ENCODE data around the gene NKX2-3. TPM values are rescaled to one million over a fixed set of nuclear protein-coding genes. Genes with fewer than 3 reads are reported as not detected.

NKX2-3 gene
- total and polyA plus RNA-seq, 3 experiments from 2014 or later = not detected

DNA sequence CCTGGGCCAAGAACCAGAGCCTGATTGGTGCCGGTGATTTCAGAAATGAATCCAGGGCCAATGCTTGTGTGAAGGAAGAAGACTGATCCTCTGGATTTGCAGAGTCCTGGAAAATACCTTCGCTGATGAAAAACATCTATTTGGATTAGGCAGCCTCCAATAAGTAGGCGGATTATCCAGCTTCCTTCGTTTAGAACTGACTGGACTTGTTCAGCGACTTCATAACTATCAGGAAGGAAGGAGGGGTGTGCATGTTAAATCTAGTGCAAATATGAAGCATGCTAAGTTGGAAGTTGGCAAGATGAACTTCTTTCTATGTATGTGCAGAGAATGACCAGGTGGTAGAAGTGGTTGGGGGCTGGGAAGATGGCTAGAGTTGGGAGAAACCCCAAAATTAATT lies 41.0 kb downstream of the NKX2-3 start:
- no peaks in the 10 kb centered on the region for H3K9me3 Mint-ChIP-seq
- Histone ChIP-seq H3K27me3 (ENCODE audit: insufficient read depth, low read length, poor library complexity, severe bottlenecking) (no peaks in the 10 kb centered on the region), H3K27ac (ENCODE audit: low read depth, low read length) (no peak overlapping the region), H3K36me3 (ENCODE audit: insufficient read depth, low read length) (no peaks in the 10 kb centered on the region), H3K9me3 (ENCODE audit: low read length) (no peaks in the 10 kb centered on the region), H3K4me3 (ENCODE audit: low read length) (no peak overlapping the region), H3K4me1 (ENCODE audit: insufficient read depth, low read length) (no peaks in the 10 kb centered on the region)
- CTCF ChIA-PET = interaction anchor here (1.3 kb wide), 1 partner anchor 13 kb away, joined by 3 read pairs; no protein-coding TSS in a partner anchor
- no peaks in the 10 kb centered on the region for H3K36me3 Mint-ChIP-seq
- POLR2A ChIA-PET = no interaction called here
- H3K4me3 Mint-ChIP-seq = no peak overlapping the region
- no peak for DNase-seq
- no peak overlapping the region for H3K27ac Mint-ChIP-seq
- peaks cover 13 to 31% of the 10 kb centered on the region in 2 donors for H3K27me3 Mint-ChIP-seq
- no peaks in the 10 kb centered on the region for H3K4me1 Mint-ChIP-seq

DNA sequence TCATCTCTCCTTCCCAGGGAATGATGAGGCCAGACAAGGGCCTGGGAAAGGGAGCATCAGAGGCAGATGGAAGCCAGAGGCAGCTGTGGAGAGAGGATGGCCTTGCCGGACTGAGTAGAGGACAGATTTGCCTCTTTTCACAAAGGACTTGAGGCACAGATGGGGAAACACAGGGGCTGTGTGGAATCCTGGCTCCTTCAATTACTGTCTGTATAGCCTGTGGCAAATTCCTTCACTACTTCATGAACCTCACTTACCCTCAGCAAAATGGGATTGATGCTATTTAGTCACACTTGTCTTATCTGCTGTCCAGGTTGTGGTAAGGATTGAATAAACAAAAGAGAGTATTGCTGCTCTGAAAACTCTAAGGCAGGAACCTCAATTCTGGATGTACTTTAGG lies 47.2 kb downstream of the NKX2-3 start:
- no peak overlapping the region for H3K4me3 Mint-ChIP-seq
- no peak overlapping the region for H3K27ac Mint-ChIP-seq
- Histone ChIP-seq H3K4me1 (ENCODE audit: insufficient read depth, low read length) (no peaks in the 10 kb centered on the region), H3K9me3 (ENCODE audit: low read length) (no peaks in the 10 kb centered on the region), H3K27me3 (ENCODE audit: insufficient read depth, low read length, poor library complexity, severe bottlenecking) (no peaks in the 10 kb centered on the region), H3K36me3 (ENCODE audit: insufficient read depth, low read length) (no peaks in the 10 kb centered on the region), H3K27ac (ENCODE audit: low read depth, low read length) (no peak overlapping the region), H3K4me3 (ENCODE audit: low read length) (no peak overlapping the region)
- CTCF ChIA-PET = interaction anchor here (1.9 kb wide), 1 partner anchor 32 kb away, joined by 6 read pairs; no protein-coding TSS in a partner anchor
- peaks cover 8 to 13% of the 10 kb centered on the region in 2 donors for H3K27me3 Mint-ChIP-seq
- H3K4me1 Mint-ChIP-seq = no peaks in the 10 kb centered on the region
- H3K9me3 Mint-ChIP-seq = no peaks in the 10 kb centered on the region
- DNase-seq = no peak
- POLR2A ChIA-PET = no interaction called here
- H3K36me3 Mint-ChIP-seq = no peaks in the 10 kb centered on the region

DNA sequence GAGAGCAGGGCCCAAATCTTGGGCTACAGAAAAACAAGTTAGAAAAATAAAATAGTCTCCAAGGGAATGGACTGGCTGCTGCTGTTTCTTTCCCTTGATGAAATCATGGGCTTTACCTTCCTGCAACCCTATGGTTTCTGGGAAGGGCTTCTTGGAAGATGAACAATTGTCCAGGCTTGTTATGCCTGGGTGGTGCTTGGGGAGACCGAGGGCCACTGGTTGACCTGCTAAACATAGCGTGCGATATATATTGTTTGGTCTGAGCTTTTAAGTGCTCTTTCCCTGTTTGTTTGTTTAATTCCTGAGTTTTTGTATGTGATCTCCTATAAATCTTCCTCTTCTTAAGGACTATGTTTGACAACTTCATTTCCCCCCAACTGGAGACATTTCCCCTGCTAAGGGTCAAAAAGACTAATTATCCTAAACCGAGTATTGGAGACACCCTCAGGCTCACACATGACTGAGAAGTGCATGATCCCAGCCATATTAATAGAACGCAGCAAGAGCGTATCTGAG lies 49.6 kb downstream of the NKX2-3 start:
- no peaks in the 10 kb centered on the region for H3K36me3 ChIP-seq (ENCODE audit: insufficient read depth, low read length)
- no peak overlapping the region for H3K4me3 Mint-ChIP-seq
- no peaks in the 10 kb centered on the region for H3K4me1 ChIP-seq (ENCODE audit: insufficient read depth, low read length)
- no peaks in the 10 kb centered on the region for H3K27me3 ChIP-seq (ENCODE audit: insufficient read depth, low read length, poor library complexity, severe bottlenecking)
- no peak overlapping the region for H3K4me3 ChIP-seq (ENCODE audit: low read length)
- H3K4me1 Mint-ChIP-seq = no peaks in the 10 kb centered on the region
- no peak overlapping the region for H3K27ac Mint-ChIP-seq
- H3K27me3 Mint-ChIP-seq = peaks cover 6 to 21% of the 10 kb centered on the region in 2 donors
- H3K27ac ChIP-seq (ENCODE audit: low read depth, low read length) = no peak overlapping the region
- no peaks in the 10 kb centered on the region for H3K36me3 Mint-ChIP-seq
- CTCF ChIA-PET = no interaction called here
- H3K9me3 Mint-ChIP-seq = no peaks in the 10 kb centered on the region
- no peaks in the 10 kb centered on the region for H3K9me3 ChIP-seq (ENCODE audit: low read length)
- DNase-seq = no peak
- POLR2A ChIA-PET = no interaction called here

DNA sequence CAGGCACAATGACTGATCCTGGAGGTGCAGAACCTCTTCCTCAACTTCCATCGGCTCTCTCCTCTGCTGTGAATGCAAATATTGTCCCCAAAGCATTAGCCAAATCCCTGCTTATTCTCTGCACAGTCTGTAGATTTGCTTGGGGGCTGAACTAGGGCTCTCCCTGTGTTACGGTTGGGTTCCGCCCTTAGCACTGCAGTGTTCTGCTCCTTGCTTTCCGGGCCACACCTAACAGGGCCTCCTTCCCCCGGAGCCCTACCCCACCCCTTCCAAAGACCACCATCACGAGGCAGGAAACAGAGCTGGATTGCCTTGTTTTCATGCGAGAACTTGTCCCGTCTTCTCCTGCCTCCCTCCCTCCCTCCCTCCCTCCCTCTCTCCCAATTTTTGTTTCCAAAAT lies 50.9 kb downstream of the NKX2-3 start:
- Mint-ChIP-seq H3K9me3 (no peaks in the 10 kb centered on the region), H3K27me3 (peaks cover 7 to 18% of the 10 kb centered on the region in 2 donors), H3K4me1 (no peaks in the 10 kb centered on the region), H3K27ac (no peak overlapping the region), H3K36me3 (no peaks in the 10 kb centered on the region), H3K4me3 (no peak overlapping the region)
- DNase-seq = no peak
- ChIA-PET POLR2A (no interaction called here), CTCF (no interaction called here)
- no peaks in the 10 kb centered on the region for H3K27me3 ChIP-seq (ENCODE audit: insufficient read depth, low read length, poor library complexity, severe bottlenecking)
- no peaks in the 10 kb centered on the region for H3K36me3 ChIP-seq (ENCODE audit: insufficient read depth, low read length)
- no peaks in the 10 kb centered on the region for H3K9me3 ChIP-seq (ENCODE audit: low read length)
- H3K4me3 ChIP-seq (ENCODE audit: low read length) = no peak overlapping the region
- no peak overlapping the region for H3K27ac ChIP-seq (ENCODE audit: low read depth, low read length)
- H3K4me1 ChIP-seq (ENCODE audit: insufficient read depth, low read length) = no peaks in the 10 kb centered on the region

Other genes with a start within 250 kb of the NKX2-3 start
- under 1 TPM; 0.11 to 0.16 TPM for gene CNNM1, start 203.6 kb upstream of the NKX2-3 start, total RNA-seq
- not detected for gene CNNM1, start 203.6 kb upstream of the NKX2-3 start, polyA plus RNA-seq
- gene GOT1, start 102.3 kb upstream of the NKX2-3 start, total RNA-seq = 10 to 100 TPM; 32.9 to 33.4 TPM
- gene GOT1, start 102.3 kb upstream of the NKX2-3 start, polyA plus RNA-seq = 24.6 TPM
- gene SLC25A28, start 87.5 kb downstream of the NKX2-3 start, total RNA-seq = 10 to 100 TPM; 41.9 to 42.9 TPM
- 26.4 TPM for gene SLC25A28, start 87.5 kb downstream of the NKX2-3 start, polyA plus RNA-seq
- 1 to 10 TPM; 7.4 to 8.3 TPM for gene ENTPD7, start 126.6 kb downstream of the NKX2-3 start, total RNA-seq
- 2.0 TPM for gene ENTPD7, start 126.6 kb downstream of the NKX2-3 start, polyA plus RNA-seq
- 10 to 100 TPM; 35.8 to 36.5 TPM for gene COX15, start 199.2 kb downstream of the NKX2-3 start, total RNA-seq
- 34.5 TPM for gene COX15, start 199.2 kb downstream of the NKX2-3 start, polyA plus RNA-seq
- 10 to 100 TPM; 26.7 to 27.5 TPM for gene CUTC, start 199.3 kb downstream of the NKX2-3 start, total RNA-seq
- gene CUTC, start 199.3 kb downstream of the NKX2-3 start, polyA plus RNA-seq = 49.9 TPM
- 1 to 10 TPM; 1.1 to 1.5 TPM for gene ABCC2, start 249.7 kb downstream of the NKX2-3 start, total RNA-seq
- gene ABCC2, start 249.7 kb downstream of the NKX2-3 start, polyA plus RNA-seq = 0.14 TPM

Data from CD8-positive, alpha-beta memory T cell (primary cell).